Effector CD4-positive, alpha-beta T cell (primary cell): ENCODE data around the gene OR2M2. TPM values are rescaled to one million over a fixed set of nuclear protein-coding genes. Genes with fewer than 3 reads are reported as not detected.

ENCODE experiments used
- DNase-seq: peaks from one replicate; pipeline ENCODE4 v3.0.0-alpha.2; 2020
- total RNA-seq: gene quantifications from one replicate; lab custom pipeline; 2026; lab: John Stamatoyannopoulos, UW

The OR2M2 gene
- not detected for total RNA-seq

- no peak for DNase-seq
Observed at GRCh38 chr1:248174521-248174920, at the start of gene OR2M2. OR2M2 (plus strand) TSS chr1:248174821; CDS start chr1:248179986, 5,165 bp downstream.

- DNase-seq: no peak
Observed at GRCh38 chr1:248127653-248128052, 47.0 kb upstream of the OR2M2 start.

GRCh38 chr1:248136811-248137210 lies 37.8 kb upstream of the OR2M2 start:
- no peak for DNase-seq

GRCh38 chr1:248140846-248141245 lies 33.8 kb upstream of the OR2M2 start:
- DNase-seq: no peak

GRCh38 chr1:248143311-248143710 lies 31.3 kb upstream of the OR2M2 start:
- DNase-seq: no peak

- no peak for DNase-seq
Observed at GRCh38 chr1:248144513-248145198, 30.0 kb upstream of the OR2M2 start, which contains the start of gene OR2M5. OR2M5 (plus strand) TSS chr1:248145148; CDS start chr1:248145148, 0 bp downstream.

GRCh38 chr1:248152056-248152827 lies 22.4 kb upstream of the OR2M2 start:
- DNase-seq: no peak

GRCh38 chr1:248155927-248156326 lies 18.7 kb upstream of the OR2M2 start:
- no peak for DNase-seq

- DNase-seq: no peak
Observed at GRCh38 chr1:248158758-248159157, 15.9 kb upstream of the OR2M2 start.

GRCh38 chr1:248164031-248164430 lies 10.6 kb upstream of the OR2M2 start:
- no peak for DNase-seq

GRCh38 chr1:248165186-248165585 lies 9.4 kb upstream of the OR2M2 start:
- no peak for DNase-seq

GRCh38 chr1:248183996-248184395 lies 9.4 kb downstream of the OR2M2 start:
- DNase-seq: no peak

- DNase-seq: no peak
Observed at GRCh38 chr1:248187363-248187762, 12.7 kb downstream of the OR2M2 start.

- DNase-seq: no peak
Observed at GRCh38 chr1:248189026-248189425, 14.4 kb downstream of the OR2M2 start.

- no peak for DNase-seq
Observed at GRCh38 chr1:248194117-248194516, 19.5 kb downstream of the OR2M2 start.

- no peak for DNase-seq
Observed at GRCh38 chr1:248196965-248197364, 22.3 kb downstream of the OR2M2 start, which contains the start of gene OR2M3. OR2M3 (plus strand) TSS chr1:248197265; CDS start chr1:248203068, 5,803 bp downstream.

GRCh38 chr1:248215880-248216279 lies 41.3 kb downstream of the OR2M2 start:
- DNase-seq: no peak

- no peak for DNase-seq
Observed at GRCh38 chr1:248225537-248225936, 50.9 kb downstream of the OR2M2 start.

GRCh38 chr1:248229360-248229908 lies 54.8 kb downstream of the OR2M2 start:
- no peak for DNase-seq
